Mucosa of stomach (tissue), 1 donor: ENCODE results near the gene RFTN1.

Experiments
- H3K27me3 ChIP-seq: one replicate; pipeline ENCODE4 v1.7.0; 2013; ENCODE audit warnings: mild to moderate bottlenecking, low read length; ENCODE audit not compliant: control insufficient read depth, insufficient read depth
- H3K36me3 ChIP-seq: one replicate; pipeline ENCODE4 v1.7.0; 2013; ENCODE audit warnings: low read length; ENCODE audit not compliant: control insufficient read depth, insufficient read depth
- H3K4me1 ChIP-seq: one replicate; pipeline ENCODE4 v1.7.0; 2013; ENCODE audit warnings: mild to moderate bottlenecking, low read length; ENCODE audit not compliant: control insufficient read depth, insufficient read depth
- H3K4me3 ChIP-seq: one replicate; pipeline ENCODE4 v1.7.0; 2013; ENCODE audit warnings: low read length
- H3K9ac ChIP-seq: one replicate; pipeline ENCODE4 v1.7.0; 2013; ENCODE audit warnings: mild to moderate bottlenecking, low read length, moderate library complexity
- H3K9me3 ChIP-seq: one replicate; pipeline ENCODE4 v1.7.0; 2013; ENCODE audit warnings: mild to moderate bottlenecking, low read length, moderate library complexity; ENCODE audit not compliant: control insufficient read depth
- donor health status: Pancreatic carcinoma.

Gene RFTN1

GRCh38 chr3:16509721-16510619 lies 3.5 kb downstream of the RFTN1 start:
- peaks cover 24% of the 10 kb centered on the region for H3K27me3 ChIP-seq
- H3K9me3 ChIP-seq = no peaks in the 10 kb centered on the region
- H3K4me3 ChIP-seq = no peak overlapping the region
- no peak overlapping the region for H3K9ac ChIP-seq
- no peaks in the 10 kb centered on the region for H3K36me3 ChIP-seq
- no peaks in the 10 kb centered on the region for H3K4me1 ChIP-seq

DNA sequence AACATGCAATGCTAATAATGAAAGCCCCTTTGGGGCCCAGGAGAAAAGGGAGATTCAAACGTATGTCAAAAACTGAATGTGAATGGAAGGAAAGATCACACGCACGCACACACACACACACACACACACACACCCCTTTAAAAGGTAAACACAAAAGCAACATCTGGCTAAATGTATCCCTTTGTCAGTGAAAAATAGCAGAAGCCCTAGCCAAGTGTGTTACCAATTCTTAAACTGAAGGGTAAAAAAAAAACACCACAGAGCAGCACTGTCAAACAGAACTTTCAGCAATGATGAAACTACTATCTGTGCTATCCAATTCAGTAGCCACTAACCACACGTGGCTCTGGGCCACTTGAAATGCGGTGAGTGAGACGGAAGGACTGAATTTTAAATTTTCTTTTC lies 4.9 kb downstream of the RFTN1 start:
- no peaks in the 10 kb centered on the region for H3K4me1 ChIP-seq
- no peaks in the 10 kb centered on the region for H3K9me3 ChIP-seq
- H3K4me3 ChIP-seq = no peak overlapping the region
- no peak overlapping the region for H3K9ac ChIP-seq
- H3K36me3 ChIP-seq = no peaks in the 10 kb centered on the region
- peaks cover 15% of the 10 kb centered on the region for H3K27me3 ChIP-seq

DNA sequence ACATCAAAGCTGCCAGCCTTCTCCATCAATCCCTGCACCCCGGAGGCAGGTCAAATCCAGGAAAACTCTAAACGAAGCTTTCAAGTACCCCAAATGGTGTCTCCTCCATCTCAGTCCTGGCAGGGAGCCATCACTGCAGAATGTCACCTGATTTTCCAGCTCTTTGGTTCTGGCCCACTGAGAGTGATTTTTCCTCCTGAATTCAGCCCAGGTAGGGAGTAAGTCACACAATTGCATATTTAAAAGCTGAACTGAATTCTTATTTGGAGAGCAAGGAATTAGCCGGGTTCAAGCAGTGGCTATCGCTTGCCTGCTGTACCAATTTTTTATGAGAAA lies 5.3 kb downstream of the RFTN1 start:
- H3K9me3 ChIP-seq = no peaks in the 10 kb centered on the region
- no peak overlapping the region for H3K4me3 ChIP-seq
- H3K4me1 ChIP-seq = no peaks in the 10 kb centered on the region
- H3K27me3 ChIP-seq = peaks cover 13% of the 10 kb centered on the region
- H3K9ac ChIP-seq = no peak overlapping the region
- no peaks in the 10 kb centered on the region for H3K36me3 ChIP-seq

DNA sequence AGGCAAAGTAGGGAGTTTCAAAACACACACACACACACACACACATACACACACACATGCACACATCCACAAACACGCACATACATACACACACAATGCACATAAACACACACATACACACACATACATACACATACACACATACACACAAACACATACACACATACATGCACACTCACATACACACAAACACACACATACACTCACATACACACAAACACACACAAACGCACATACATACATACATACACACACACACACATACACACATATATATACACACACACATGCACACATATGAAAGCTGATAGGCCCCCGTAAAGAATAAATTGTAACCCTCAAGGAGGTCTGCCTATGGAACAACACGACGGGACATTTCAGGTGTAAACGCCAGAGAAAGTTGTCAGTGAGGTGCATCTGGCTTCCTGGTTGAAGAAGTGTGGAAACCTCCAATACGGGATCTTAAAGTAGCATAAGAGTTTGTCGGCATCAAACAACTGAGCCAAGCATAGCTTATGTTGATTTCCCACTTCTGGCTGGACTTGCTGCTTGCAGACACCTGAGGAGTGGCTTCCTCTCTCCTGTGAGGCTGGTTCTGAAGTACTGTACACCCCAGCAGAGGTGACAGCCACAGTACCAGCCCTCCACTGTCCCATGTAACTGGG lies 5.8 kb downstream of the RFTN1 start:
- Histone ChIP-seq H3K4me3 (no peak overlapping the region), H3K9me3 (no peaks in the 10 kb centered on the region), H3K4me1 (no peaks in the 10 kb centered on the region), H3K27me3 (peaks cover 8% of the 10 kb centered on the region), H3K36me3 (no peaks in the 10 kb centered on the region), H3K9ac (no peak overlapping the region)

DNA sequence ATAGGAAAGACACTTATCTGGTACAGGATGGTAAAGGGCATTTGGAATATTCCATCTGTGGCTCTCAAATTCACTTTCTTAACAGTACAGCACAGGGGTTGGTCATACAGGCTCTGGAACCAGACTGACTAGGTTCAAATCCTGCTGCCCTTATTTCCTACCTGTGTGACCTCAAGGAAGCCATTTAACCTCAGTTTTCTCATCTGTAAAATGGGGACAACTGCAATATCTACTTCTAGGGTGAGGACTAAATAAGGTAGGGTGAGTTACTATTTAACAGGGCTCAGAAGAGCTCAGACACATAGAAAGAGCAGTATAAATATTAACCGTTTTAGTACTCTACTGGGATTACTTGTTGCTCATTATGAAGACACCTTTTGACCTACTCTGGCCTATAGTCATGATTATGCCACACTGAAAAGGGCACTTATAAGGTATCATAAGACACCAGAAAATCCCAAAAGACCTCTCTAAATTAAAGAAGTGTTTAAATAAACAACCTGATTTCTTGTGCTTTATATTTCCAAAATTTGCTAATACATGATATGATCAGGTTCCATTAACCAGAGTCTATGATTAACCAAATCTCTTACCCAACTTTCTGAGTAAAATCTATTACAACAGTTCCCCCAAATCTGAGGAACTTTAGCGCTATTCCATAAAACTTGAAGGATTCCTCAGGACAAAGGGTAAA lies 6.5 kb downstream of the RFTN1 start:
- Histone ChIP-seq H3K4me3 (no peak overlapping the region), H3K9me3 (no peaks in the 10 kb centered on the region), H3K9ac (no peak overlapping the region), H3K4me1 (no peaks in the 10 kb centered on the region), H3K36me3 (no peaks in the 10 kb centered on the region), H3K27me3 (peaks cover 2% of the 10 kb centered on the region)

GRCh38 chr3:16506451-16506850 lies 7.0 kb downstream of the RFTN1 start:
- H3K9me3 ChIP-seq = no peaks in the 10 kb centered on the region
- no peaks in the 10 kb centered on the region for H3K4me1 ChIP-seq
- H3K4me3 ChIP-seq = no peak overlapping the region

GRCh38 chr3:16504692-16505091 lies 8.8 kb downstream of the RFTN1 start:
- Histone ChIP-seq H3K4me1 (no peaks in the 10 kb centered on the region), H3K9me3 (no peaks in the 10 kb centered on the region), H3K36me3 (no peaks in the 10 kb centered on the region), H3K4me3 (no peak overlapping the region), H3K27me3 (no peaks in the 10 kb centered on the region), H3K9ac (no peak overlapping the region)

More at GRCh38 chr3:16506451-16506850, 7.0 kb downstream of the RFTN1 start:
- no peak overlapping the region for H3K9ac ChIP-seq
- no peaks in the 10 kb centered on the region for H3K27me3 ChIP-seq
- no peaks in the 10 kb centered on the region for H3K36me3 ChIP-seq

DNA sequence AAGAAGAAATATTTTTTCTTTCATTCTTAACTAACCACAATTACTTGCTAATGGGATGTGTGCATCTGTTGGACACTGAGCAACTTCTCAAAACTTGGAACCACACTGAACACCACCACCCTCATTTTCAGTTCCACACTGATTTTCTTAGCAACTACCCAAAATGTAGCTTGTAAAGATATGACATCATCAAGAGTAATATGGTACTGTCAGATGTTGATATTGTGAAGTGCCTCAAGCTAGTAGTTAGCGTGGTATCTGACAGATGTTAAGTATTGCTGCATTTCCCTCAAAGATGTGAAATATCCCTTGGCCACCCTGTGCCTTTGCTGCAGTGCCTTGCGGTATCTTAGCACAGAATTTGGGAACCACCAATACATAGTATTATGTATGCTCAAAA lies 9.3 kb downstream of the RFTN1 start:
- no peak overlapping the region for H3K4me3 ChIP-seq
- H3K9ac ChIP-seq = no peak overlapping the region
- no peaks in the 10 kb centered on the region for H3K36me3 ChIP-seq
- H3K27me3 ChIP-seq = no peaks in the 10 kb centered on the region
- no peaks in the 10 kb centered on the region for H3K9me3 ChIP-seq
- H3K4me1 ChIP-seq = no peaks in the 10 kb centered on the region

- Histone ChIP-seq H3K9ac (no peak overlapping the region), H3K4me1 (no peaks in the 10 kb centered on the region), H3K4me3 (no peak overlapping the region), H3K9me3 (no peaks in the 10 kb centered on the region), H3K27me3 (no peaks in the 10 kb centered on the region), H3K36me3 (no peaks in the 10 kb centered on the region)
Measured at GRCh38 chr3:16503191-16503776, 10.2 kb downstream of the RFTN1 start.

DNA sequence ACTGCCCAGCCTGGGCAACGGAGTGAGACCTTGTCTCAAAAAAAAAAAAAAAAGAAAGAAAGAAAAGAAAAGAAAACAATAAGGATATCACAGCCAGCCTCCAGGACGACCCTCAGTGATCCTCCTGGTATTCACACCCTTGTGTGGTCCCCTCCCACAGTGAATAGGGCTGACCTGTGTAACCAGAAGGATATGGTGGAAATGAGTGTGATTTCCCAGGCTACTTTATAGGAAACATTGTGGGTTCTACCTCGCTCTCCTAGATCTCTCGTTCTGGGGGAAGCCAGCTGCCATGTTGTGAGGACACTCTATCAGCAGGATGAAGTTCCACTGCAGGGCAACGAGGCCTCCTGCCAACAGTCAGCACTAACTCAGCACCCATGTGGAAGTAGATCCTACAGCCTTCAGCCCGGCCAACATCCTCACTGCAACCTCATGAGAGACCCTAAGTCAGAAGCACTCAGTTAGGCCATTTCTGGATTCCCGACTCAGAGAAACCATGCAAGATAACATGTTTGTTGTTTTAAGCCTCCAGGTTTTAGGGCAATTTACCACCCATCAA lies 11.1 kb downstream of the RFTN1 start:
- Histone ChIP-seq H3K27me3 (no peaks in the 10 kb centered on the region), H3K36me3 (no peaks in the 10 kb centered on the region), H3K4me1 (no peaks in the 10 kb centered on the region), H3K9ac (no peak overlapping the region), H3K4me3 (no peak overlapping the region), H3K9me3 (no peaks in the 10 kb centered on the region)

DNA sequence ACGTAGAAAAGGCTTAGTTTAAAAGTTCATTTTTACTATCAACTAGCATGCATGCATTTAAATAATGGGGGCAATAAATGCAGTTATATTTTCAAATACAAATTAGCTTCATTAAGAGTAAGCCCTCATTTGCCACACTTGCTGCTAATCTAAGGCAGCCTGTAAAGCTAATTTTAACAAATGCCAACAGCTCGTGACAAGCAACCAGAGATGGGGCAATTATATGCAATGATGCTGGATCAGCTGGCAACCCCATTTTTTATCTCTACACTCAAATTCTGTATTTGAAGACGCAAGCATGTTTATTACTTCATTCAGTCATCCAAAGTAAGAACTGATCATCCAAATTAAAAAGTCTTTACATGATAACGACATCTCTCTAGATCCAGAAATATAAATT lies 12.1 kb downstream of the RFTN1 start:
- no peaks in the 10 kb centered on the region for H3K27me3 ChIP-seq
- H3K4me3 ChIP-seq = no peak overlapping the region
- no peak overlapping the region for H3K9ac ChIP-seq
- no peaks in the 10 kb centered on the region for H3K9me3 ChIP-seq
- no peaks in the 10 kb centered on the region for H3K36me3 ChIP-seq
- H3K4me1 ChIP-seq = no peaks in the 10 kb centered on the region
